ENCODE data around the gene NEK8. TPM values are rescaled to one million over a fixed set of nuclear protein-coding genes. Genes with fewer than 3 reads are reported as not detected.

Gene NEK8
- total RNA-seq, 1 donor from 2014 or later = 4.3 TPM

DNA sequence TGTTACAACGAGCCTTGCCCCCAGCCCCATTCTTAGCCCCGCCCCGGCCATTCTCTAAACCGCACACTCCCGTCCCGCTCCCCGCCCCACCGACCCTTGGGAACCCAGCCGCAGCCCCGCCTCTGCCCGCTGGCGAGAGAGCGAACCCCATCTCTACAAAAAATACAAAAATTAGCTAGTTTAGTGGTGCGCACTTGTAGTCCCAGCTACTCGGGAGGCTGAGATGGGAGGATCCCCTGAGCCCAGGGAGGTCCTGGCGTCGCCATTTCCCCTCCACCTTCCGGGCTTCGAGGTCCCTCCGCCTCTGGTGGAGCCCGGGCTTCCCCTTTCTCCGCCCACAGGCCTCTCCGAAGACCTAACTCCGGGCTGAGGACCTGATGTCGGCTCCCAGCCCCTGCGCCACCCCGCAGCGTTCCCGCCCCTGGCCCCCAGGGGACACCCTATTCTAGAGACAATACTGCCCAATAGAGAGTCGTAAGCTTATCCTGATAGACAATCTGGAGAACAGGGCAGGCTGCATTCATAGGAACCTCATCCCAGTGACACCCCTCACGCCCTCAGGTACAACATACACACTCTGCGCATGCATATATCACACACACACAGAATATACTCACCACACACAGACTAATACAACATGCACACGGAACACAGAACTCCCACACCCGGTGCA, 16.4 kb upstream of the NEK8 start:
- DNase-seq (ENCODE audit: low read depth) = no peak

DNA sequence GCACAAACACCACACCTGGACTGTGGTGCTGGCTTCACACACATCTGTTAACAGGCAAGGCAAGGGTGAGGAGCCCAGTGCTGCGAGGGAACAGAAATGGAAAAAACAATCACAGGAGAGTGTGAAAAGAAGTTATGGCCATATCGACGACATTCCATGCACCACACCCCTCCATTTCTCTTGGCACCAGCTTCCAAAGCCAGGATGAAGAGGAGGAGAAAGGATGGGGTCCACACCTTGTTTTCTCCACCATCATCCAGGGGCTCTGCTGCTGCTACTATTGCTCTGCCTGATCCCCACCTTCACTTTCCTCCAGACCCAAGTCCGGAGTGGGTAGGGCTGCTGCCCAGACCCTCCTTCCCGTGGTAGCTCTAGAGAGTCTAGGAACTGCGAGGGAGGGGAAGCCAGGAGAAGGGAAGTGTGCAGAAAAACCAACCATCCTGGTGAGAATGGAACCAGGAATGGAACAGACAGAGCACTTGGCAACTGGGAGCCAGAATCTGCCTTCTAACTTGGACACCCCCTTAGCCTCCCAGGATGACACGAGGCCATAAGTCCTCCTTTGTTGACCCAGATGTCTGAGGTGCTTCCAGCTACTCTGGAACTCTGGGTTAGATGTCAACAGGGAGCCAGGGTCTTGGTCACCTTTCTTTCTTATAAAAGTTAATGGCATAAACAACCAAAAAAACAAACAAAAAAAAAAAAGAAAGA, 15.7 kb upstream of the NEK8 start:
- H3K27ac ChIP-seq (ENCODE audit: low read depth, low read length) = no peak overlapping the region

More for the DNA sequence above, 16.4 kb upstream of the NEK8 start:
- Histone ChIP-seq H3K9ac (ENCODE audit: low read length) (peak overlapping the region; percentile 81), H3K4me3 (ENCODE audit: insufficient read depth, low read depth, low read length) (no peak overlapping the region), H3K36me3 (ENCODE audit: insufficient read depth, low read length) (peaks cover 16% of the 10 kb centered on the region), H4K20me1 (ENCODE audit: insufficient read depth, low read length) (peaks cover 40% of the 10 kb centered on the region), H3K4me2 (ENCODE audit: low read length) (peak overlapping the region; percentile 86), H3K27ac (ENCODE audit: low read depth, low read length) (no peak overlapping the region), H3K9me3 (ENCODE audit: insufficient read depth, low read depth, low read length) (no peaks in the 10 kb centered on the region), H3K4me1 (ENCODE audit: insufficient read depth, low read length) (peaks cover 25% of the 10 kb centered on the region), H3K79me2 (ENCODE audit: insufficient read depth, low read length) (peaks cover 34% of the 10 kb centered on the region), H2AFZ (ENCODE audit: low read depth, low read length) (no peak overlapping the region), H3K27me3 (ENCODE audit: insufficient read depth, low read length) (no peaks in the 10 kb centered on the region)
- Mint-ChIP-seq H3K4me1 (ENCODE audit: low read depth, unreplicated experiment) (peaks cover 17% of the 10 kb centered on the region), H3K4me3 (ENCODE audit: unreplicated experiment) (peak overlapping the region; percentile 84), H3K27ac (ENCODE audit: unreplicated experiment) (peak overlapping the region; percentile 80), H3K36me3 (ENCODE audit: low read depth, unreplicated experiment) (peaks cover 25% of the 10 kb centered on the region), H3K9me3 (ENCODE audit: unreplicated experiment) (no peaks in the 10 kb centered on the region), H3K27me3 (ENCODE audit: low read depth, unreplicated experiment) (no peaks in the 10 kb centered on the region)
- TF ChIP-seq, protein P1, sequence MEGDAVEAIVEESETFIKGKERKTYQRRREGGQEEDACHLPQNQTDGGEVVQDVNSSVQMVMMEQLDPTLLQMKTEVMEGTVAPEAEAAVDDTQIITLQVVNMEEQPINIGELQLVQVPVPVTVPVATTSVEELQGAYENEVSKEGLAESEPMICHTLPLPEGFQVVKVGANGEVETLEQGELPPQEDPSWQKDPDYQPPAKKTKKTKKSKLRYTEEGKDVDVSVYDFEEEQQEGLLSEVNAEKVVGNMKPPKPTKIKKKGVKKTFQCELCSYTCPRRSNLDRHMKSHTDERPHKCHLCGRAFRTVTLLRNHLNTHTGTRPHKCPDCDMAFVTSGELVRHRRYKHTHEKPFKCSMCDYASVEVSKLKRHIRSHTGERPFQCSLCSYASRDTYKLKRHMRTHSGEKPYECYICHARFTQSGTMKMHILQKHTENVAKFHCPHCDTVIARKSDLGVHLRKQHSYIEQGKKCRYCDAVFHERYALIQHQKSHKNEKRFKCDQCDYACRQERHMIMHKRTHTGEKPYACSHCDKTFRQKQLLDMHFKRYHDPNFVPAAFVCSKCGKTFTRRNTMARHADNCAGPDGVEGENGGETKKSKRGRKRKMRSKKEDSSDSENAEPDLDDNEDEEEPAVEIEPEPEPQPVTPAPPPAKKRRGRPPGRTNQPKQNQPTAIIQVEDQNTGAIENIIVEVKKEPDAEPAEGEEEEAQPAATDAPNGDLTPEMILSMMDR (IDR thresholded peaks at IDR 0.05; ENCODE audit: insufficient read depth, low read depth, low read length) = no peak
- no peak for TF ChIP-seq EZH2 (IDR thresholded peaks at IDR 0.05; ENCODE audit: insufficient read depth, low read length)
- FAIRE-seq = no peak

More for the DNA sequence above, 15.7 kb upstream of the NEK8 start:
- Mint-ChIP-seq H3K36me3 (ENCODE audit: low read depth, unreplicated experiment) (peaks cover 24% of the 10 kb centered on the region), H3K9me3 (ENCODE audit: unreplicated experiment) (no peaks in the 10 kb centered on the region), H3K4me1 (ENCODE audit: low read depth, unreplicated experiment) (peaks cover 17% of the 10 kb centered on the region), H3K27me3 (ENCODE audit: low read depth, unreplicated experiment) (no peaks in the 10 kb centered on the region), H3K27ac (ENCODE audit: unreplicated experiment) (no peak overlapping the region), H3K4me3 (ENCODE audit: unreplicated experiment) (peak overlapping the region; percentile 84)
- Histone ChIP-seq H3K4me2 (ENCODE audit: low read length) (peak overlapping the region; percentile 86), H3K4me1 (ENCODE audit: insufficient read depth, low read length) (peaks cover 26% of the 10 kb centered on the region), H3K27me3 (ENCODE audit: insufficient read depth, low read length) (no peaks in the 10 kb centered on the region), H2AFZ (ENCODE audit: low read depth, low read length) (no peak overlapping the region), H3K9ac (ENCODE audit: low read length) (no peak overlapping the region), H4K20me1 (ENCODE audit: insufficient read depth, low read length) (peaks cover 40% of the 10 kb centered on the region), H3K4me3 (ENCODE audit: insufficient read depth, low read depth, low read length) (no peak overlapping the region), H3K9me3 (ENCODE audit: insufficient read depth, low read depth, low read length) (no peaks in the 10 kb centered on the region), H3K36me3 (ENCODE audit: insufficient read depth, low read length) (peaks cover 16% of the 10 kb centered on the region), H3K79me2 (ENCODE audit: insufficient read depth, low read length) (peaks cover 38% of the 10 kb centered on the region)
- DNase-seq (ENCODE audit: low read depth) (no peak), FAIRE-seq (no peak)
- TF ChIP-seq, protein P1 (IDR thresholded peaks at IDR 0.05; ENCODE audit: insufficient read depth, low read depth, low read length) = no peak
- TF ChIP-seq EZH2 (IDR thresholded peaks at IDR 0.05; ENCODE audit: insufficient read depth, low read length) = no peak
